ENCODE data around the gene FBLN2. TPM values are rescaled to one million over a fixed set of nuclear protein-coding genes. Genes with fewer than 3 reads are reported as not detected.

FBLN2 gene
- total and polyA plus RNA-seq, 3 experiments from 2014 or later: 0.09 to 3.2 (median 0.18) TPM

- Histone ChIP-seq H3K9me3 (ENCODE audit: low read length) (no peaks in the 10 kb centered on the region), H3K4me3 (ENCODE audit: low read length) (no peak overlapping the region), H3K4me1 (ENCODE audit: insufficient read depth, low read length) (no peaks in the 10 kb centered on the region), H3K27me3 (ENCODE audit: insufficient read depth, low read length, poor library complexity, severe bottlenecking) (no peaks in the 10 kb centered on the region), H3K27ac (ENCODE audit: low read depth, low read length) (no peak overlapping the region), H3K36me3 (ENCODE audit: insufficient read depth, low read length) (no peaks in the 10 kb centered on the region)
- H3K27me3 Mint-ChIP-seq: peaks cover 6 to 19% of the 10 kb centered on the region in 2 donors
- H3K4me3 Mint-ChIP-seq: no peak overlapping the region
- no peak for DNase-seq
- CTCF ChIA-PET: no interaction called here
- peaks cover 0 to 4% (median 1%) of the 10 kb centered on the region in 5 donors for H3K9me3 Mint-ChIP-seq
- POLR2A ChIA-PET: no interaction called here
- H3K36me3 Mint-ChIP-seq: no peaks in the 10 kb centered on the region
- no peak overlapping the region for H3K27ac Mint-ChIP-seq
- H3K4me1 Mint-ChIP-seq: no peaks in the 10 kb centered on the region
Measured at GRCh38 chr3:13612829-13613228, 63.9 kb downstream of the FBLN2 start.

GRCh38 chr3:13613343-13614190, 64.6 kb downstream of the FBLN2 start:
- H3K27me3 ChIP-seq (ENCODE audit: insufficient read depth, low read length, poor library complexity, severe bottlenecking): no peaks in the 10 kb centered on the region
- ChIA-PET POLR2A (no interaction called here), CTCF (no interaction called here)
- no peak overlapping the region for H3K27ac Mint-ChIP-seq
- H3K36me3 ChIP-seq (ENCODE audit: insufficient read depth, low read length): no peaks in the 10 kb centered on the region
- no peak overlapping the region for H3K4me3 Mint-ChIP-seq
- peaks cover 3 to 17% of the 10 kb centered on the region in 2 donors for H3K27me3 Mint-ChIP-seq
- H3K9me3 Mint-ChIP-seq: peaks cover 0 to 4% (median 1%) of the 10 kb centered on the region in 5 donors
- no peak for DNase-seq
- H3K4me3 ChIP-seq (ENCODE audit: low read length): no peak overlapping the region
- no peaks in the 10 kb centered on the region for H3K9me3 ChIP-seq (ENCODE audit: low read length)
- H3K36me3 Mint-ChIP-seq: no peaks in the 10 kb centered on the region
- H3K4me1 ChIP-seq (ENCODE audit: insufficient read depth, low read length): no peaks in the 10 kb centered on the region
- no peak overlapping the region for H3K27ac ChIP-seq (ENCODE audit: low read depth, low read length)
- H3K4me1 Mint-ChIP-seq: no peaks in the 10 kb centered on the region

DNA sequence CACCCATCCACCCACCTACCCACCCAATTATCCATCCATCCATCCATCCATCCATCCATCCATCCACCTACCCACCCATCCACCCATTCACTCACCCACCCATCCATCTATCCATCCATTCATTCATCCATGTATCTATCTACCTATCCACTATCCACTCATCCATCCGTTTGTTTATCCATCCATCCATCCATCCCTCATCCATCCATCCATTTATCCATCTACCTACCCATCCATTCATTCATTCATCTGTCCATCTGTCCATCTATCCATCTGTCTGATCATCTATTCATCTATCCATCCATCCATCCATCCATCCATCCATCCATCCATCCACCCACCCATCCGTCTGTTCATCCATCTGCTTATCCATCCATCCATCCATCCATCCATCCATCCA, 65.7 kb downstream of the FBLN2 start:
- CTCF ChIA-PET: no interaction called here
- Mint-ChIP-seq H3K4me1 (no peaks in the 10 kb centered on the region), H3K36me3 (no peaks in the 10 kb centered on the region), H3K27ac (no peak overlapping the region), H3K4me3 (no peak overlapping the region), H3K9me3 (peaks cover 0 to 4% (median 1%) of the 10 kb centered on the region in 5 donors), H3K27me3 (peaks cover 3 to 14% of the 10 kb centered on the region in 2 donors)
- Histone ChIP-seq H3K27ac (ENCODE audit: low read depth, low read length) (no peak overlapping the region), H3K4me1 (ENCODE audit: insufficient read depth, low read length) (no peaks in the 10 kb centered on the region), H3K9me3 (ENCODE audit: low read length) (no peaks in the 10 kb centered on the region), H3K36me3 (ENCODE audit: insufficient read depth, low read length) (no peaks in the 10 kb centered on the region), H3K4me3 (ENCODE audit: low read length) (no peak overlapping the region), H3K27me3 (ENCODE audit: insufficient read depth, low read length, poor library complexity, severe bottlenecking) (no peaks in the 10 kb centered on the region)
- POLR2A ChIA-PET: no interaction called here
- DNase-seq: no peak

GRCh38 chr3:13615019-13615528, 66.1 kb downstream of the FBLN2 start:
- POLR2A ChIA-PET: no interaction called here
- H3K4me1 Mint-ChIP-seq: no peaks in the 10 kb centered on the region
- no peak overlapping the region for H3K27ac Mint-ChIP-seq

DNA sequence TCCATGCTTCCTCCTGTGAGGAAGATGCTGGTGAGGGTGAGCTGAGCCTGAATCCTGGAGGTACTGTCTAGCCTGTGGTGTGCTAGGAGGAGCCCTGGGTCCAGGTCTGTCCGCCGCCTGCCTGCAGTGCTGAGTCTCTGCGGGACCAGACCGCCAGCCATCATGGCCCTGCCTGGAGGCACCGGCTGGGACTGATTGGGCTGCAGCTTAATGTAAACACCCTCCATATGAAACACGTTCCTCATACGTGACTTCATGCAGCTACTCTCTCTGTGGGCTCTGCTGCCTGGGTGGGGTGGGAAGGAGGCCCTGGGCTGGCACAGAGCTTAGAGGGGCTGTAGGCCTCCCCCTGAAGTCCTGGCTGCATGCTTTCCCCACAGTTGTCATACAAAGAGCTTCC, 67.4 kb downstream of the FBLN2 start:
- Histone ChIP-seq H3K9me3 (ENCODE audit: low read length) (no peaks in the 10 kb centered on the region), H3K27me3 (ENCODE audit: insufficient read depth, low read length, poor library complexity, severe bottlenecking) (no peaks in the 10 kb centered on the region), H3K4me3 (ENCODE audit: low read length) (no peak overlapping the region), H3K27ac (ENCODE audit: low read depth, low read length) (no peak overlapping the region), H3K36me3 (ENCODE audit: insufficient read depth, low read length) (no peaks in the 10 kb centered on the region), H3K4me1 (ENCODE audit: insufficient read depth, low read length) (no peaks in the 10 kb centered on the region)
- ChIA-PET POLR2A (no interaction called here), CTCF (interaction anchor here (1.2 kb wide), 1 partner anchor 15 kb away, joined by 3 read pairs; no protein-coding TSS in a partner anchor)
- peaks cover 0 to 5% of the 10 kb centered on the region in 2 donors for H3K27me3 Mint-ChIP-seq
- peak in 1 of 5 donors; percentile 28 for DNase-seq
- peaks cover 0 to 4% (median 1%) of the 10 kb centered on the region in 5 donors for H3K9me3 Mint-ChIP-seq
- no peak overlapping the region for H3K27ac Mint-ChIP-seq
- no peak overlapping the region for H3K4me3 Mint-ChIP-seq
- peaks cover 0 to 1% (median 0%) of the 10 kb centered on the region in 3 donors for H3K4me1 Mint-ChIP-seq
- H3K36me3 Mint-ChIP-seq: no peaks in the 10 kb centered on the region

More at GRCh38 chr3:13615019-13615528, 66.1 kb downstream of the FBLN2 start:
- Mint-ChIP-seq H3K9me3 (peaks cover 0 to 4% (median 1%) of the 10 kb centered on the region in 5 donors), H3K36me3 (no peaks in the 10 kb centered on the region), H3K27me3 (peaks cover under 1 to 9% of the 10 kb centered on the region in 2 donors), H3K4me3 (no peak overlapping the region)
- CTCF ChIA-PET: no interaction called here
- Histone ChIP-seq H3K27ac (ENCODE audit: low read depth, low read length) (no peak overlapping the region), H3K4me3 (ENCODE audit: low read length) (no peak overlapping the region), H3K27me3 (ENCODE audit: insufficient read depth, low read length, poor library complexity, severe bottlenecking) (no peaks in the 10 kb centered on the region), H3K4me1 (ENCODE audit: insufficient read depth, low read length) (no peaks in the 10 kb centered on the region), H3K9me3 (ENCODE audit: low read length) (no peaks in the 10 kb centered on the region), H3K36me3 (ENCODE audit: insufficient read depth, low read length) (no peaks in the 10 kb centered on the region)
- DNase-seq: peak in 1 of 5 donors; percentile 8

DNA sequence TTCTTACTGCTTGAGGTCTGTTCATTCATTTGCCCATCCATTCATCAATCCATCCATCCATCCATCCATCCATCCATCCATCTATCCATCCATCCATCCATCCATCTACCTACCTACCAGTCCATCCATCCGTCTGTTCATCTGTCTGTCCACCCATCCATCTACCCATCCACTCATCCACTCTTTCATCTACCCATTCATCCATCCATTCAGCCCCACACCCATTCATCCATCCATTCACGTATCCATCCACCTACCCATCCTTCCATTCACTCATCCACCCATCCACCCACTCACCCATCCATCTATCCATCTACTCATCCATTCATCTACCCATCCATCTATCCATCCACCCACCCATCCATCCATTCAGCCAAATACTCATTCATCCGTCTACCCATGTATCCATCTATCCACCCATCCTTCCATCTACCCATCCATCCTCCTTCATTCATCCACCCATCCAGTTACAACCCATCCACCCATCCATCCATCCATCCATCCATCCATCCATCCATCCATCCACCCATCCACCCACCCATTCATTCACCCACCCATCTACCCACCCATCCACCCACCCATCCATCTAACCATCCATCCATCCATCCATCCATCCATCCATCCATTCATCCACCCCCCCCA, 68.3 kb downstream of the FBLN2 start:
- no peak for DNase-seq
- Mint-ChIP-seq H3K9me3 (peaks cover 0 to 4% (median 0%) of the 10 kb centered on the region in 5 donors), H3K27ac (no peak overlapping the region), H3K4me1 (peaks cover 0 to 8% (median 0%) of the 10 kb centered on the region in 3 donors), H3K4me3 (no peak overlapping the region), H3K36me3 (no peaks in the 10 kb centered on the region), H3K27me3 (no peaks in the 10 kb centered on the region)
- ChIA-PET CTCF (no interaction called here), POLR2A (no interaction called here)
- H3K36me3 ChIP-seq (ENCODE audit: insufficient read depth, low read length): no peaks in the 10 kb centered on the region
- H3K27ac ChIP-seq (ENCODE audit: low read depth, low read length): no peak overlapping the region
- no peaks in the 10 kb centered on the region for H3K27me3 ChIP-seq (ENCODE audit: insufficient read depth, low read length, poor library complexity, severe bottlenecking)
- H3K9me3 ChIP-seq (ENCODE audit: low read length): no peaks in the 10 kb centered on the region
- H3K4me3 ChIP-seq (ENCODE audit: low read length): no peak overlapping the region
- H3K4me1 ChIP-seq (ENCODE audit: insufficient read depth, low read length): no peaks in the 10 kb centered on the region

- no peaks in the 10 kb centered on the region for H3K36me3 ChIP-seq (ENCODE audit: insufficient read depth, low read length)
- H3K27ac ChIP-seq (ENCODE audit: low read depth, low read length): no peak overlapping the region
- DNase-seq: peak in 1 of 5 donors; percentile 25
- Mint-ChIP-seq H3K4me1 (peaks cover 0 to 8% (median 0%) of the 10 kb centered on the region in 3 donors), H3K27me3 (no peaks in the 10 kb centered on the region), H3K9me3 (peaks cover 0 to 4% (median 0%) of the 10 kb centered on the region in 5 donors), H3K4me3 (no peak overlapping the region), H3K27ac (peak overlapping the region in 1 of 8 donors; percentile 68), H3K36me3 (no peaks in the 10 kb centered on the region)
- no peaks in the 10 kb centered on the region for H3K4me1 ChIP-seq (ENCODE audit: insufficient read depth, low read length)
- no peaks in the 10 kb centered on the region for H3K9me3 ChIP-seq (ENCODE audit: low read length)
- CTCF ChIA-PET: no interaction called here
- no peaks in the 10 kb centered on the region for H3K27me3 ChIP-seq (ENCODE audit: insufficient read depth, low read length, poor library complexity, severe bottlenecking)
- no peak overlapping the region for H3K4me3 ChIP-seq (ENCODE audit: low read length)
- POLR2A ChIA-PET: no interaction called here
Measured at GRCh38 chr3:13617981-13618380, 69.1 kb downstream of the FBLN2 start.

- peak overlapping the region in 1 of 8 donors; percentile 77 for H3K27ac Mint-ChIP-seq
- no peaks in the 10 kb centered on the region for H3K36me3 Mint-ChIP-seq
- H3K27me3 Mint-ChIP-seq: no peaks in the 10 kb centered on the region
- peaks cover 0 to 8% (median 0%) of the 10 kb centered on the region in 3 donors for H3K4me1 Mint-ChIP-seq
- no peaks in the 10 kb centered on the region for H3K4me1 ChIP-seq (ENCODE audit: insufficient read depth, low read length)
- H3K9me3 Mint-ChIP-seq: peaks cover 0 to 2% (median 0%) of the 10 kb centered on the region in 5 donors
- no peaks in the 10 kb centered on the region for H3K9me3 ChIP-seq (ENCODE audit: low read length)
- ChIA-PET CTCF (no interaction called here), POLR2A (no interaction called here)
- no peaks in the 10 kb centered on the region for H3K27me3 ChIP-seq (ENCODE audit: insufficient read depth, low read length, poor library complexity, severe bottlenecking)
- no peaks in the 10 kb centered on the region for H3K36me3 ChIP-seq (ENCODE audit: insufficient read depth, low read length)
- H3K4me3 Mint-ChIP-seq: no peak overlapping the region
- DNase-seq: peak in 1 of 5 donors; percentile 13
- no peak overlapping the region for H3K27ac ChIP-seq (ENCODE audit: low read depth, low read length)
- no peak overlapping the region for H3K4me3 ChIP-seq (ENCODE audit: low read length)
Measured at GRCh38 chr3:13618836-13619235, 69.9 kb downstream of the FBLN2 start.

All from CD8-positive, alpha-beta memory T cell (primary cell).